ENCODE data around the gene KCNQ5.

GRCh38 chr6:72622094-72622940 lies 453 bp downstream of the KCNQ5 start:
- peak; percentile 39 for TF ChIP-seq CTCF (IDR thresholded peaks at IDR 0.05)
- peak; percentile 70 for TF ChIP-seq EZH2phosphoT487 (IDR thresholded peaks at IDR 0.05)
- peak; percentile 82 for TF ChIP-seq EZH2 (IDR thresholded peaks at IDR 0.05)
